Activated CD4-positive, alpha-beta T cell treated with anti-CD3 and anti-CD28 coated beads, Interleukin-2, amount 50 U/mL, for 16 hours (primary cell): ENCODE measurements around the gene PROP1.
"Not testable (repeated sequence)": the region's sequence is repeated elsewhere in the genome, so short reads cannot be mapped to it uniquely, and the experiment has no call there.

Source experiments
- DNase-seq: peaks from one replicate; pipeline ENCODE4 v3.0.0-alpha.2; 2020

PROP1 gene

GRCh38 chr5:177995691-177996595 lies at the start of gene PROP1:
PROP1 (minus strand) TSS chr5:177996242; CDS start chr5:177995933, 309 bp downstream.
- no peak for DNase-seq

- DNase-seq, result not testable (repeated sequence)
Measured at GRCh38 chr5:178019379-178020030, 23.5 kb upstream of the PROP1 start.

- DNase-seq, result not testable (repeated sequence)
Measured at GRCh38 chr5:178012758-178013157, 16.7 kb upstream of the PROP1 start.

- not testable (repeated sequence) for DNase-seq
Measured at GRCh38 chr5:178011816-178012554, 15.9 kb upstream of the PROP1 start.

GRCh38 chr5:178007272-178007671 lies 11.2 kb upstream of the PROP1 start:
- DNase-seq, result not testable (repeated sequence)

- peak; percentile 51 for DNase-seq
Measured at GRCh38 chr5:178006536-178007231, 10.6 kb upstream of the PROP1 start.

- not testable (repeated sequence) for DNase-seq
Measured at GRCh38 chr5:178006181-178006535, 10.1 kb upstream of the PROP1 start.

- DNase-seq, result no peak
Measured at GRCh38 chr5:177997846-177998245, 1.8 kb upstream of the PROP1 start.

- no peak for DNase-seq
Measured at GRCh38 chr5:177997319-177997670, 1.3 kb upstream of the PROP1 start.

GRCh38 chr5:177996660-177997318 lies 747 bp upstream of the PROP1 start:
- DNase-seq, result no peak

GRCh38 chr5:177994561-177995190 lies 1.4 kb downstream of the PROP1 start:
- no peak for DNase-seq

- no peak for DNase-seq
Measured at GRCh38 chr5:177994063-177994462, 2.0 kb downstream of the PROP1 start.

GRCh38 chr5:177992466-177992865 lies 3.6 kb downstream of the PROP1 start:
- DNase-seq, result no peak

- DNase-seq, result no peak
Measured at GRCh38 chr5:177988989-177989625, 6.9 kb downstream of the PROP1 start.

- no peak for DNase-seq
Measured at GRCh38 chr5:177987326-177987725, 8.7 kb downstream of the PROP1 start.

GRCh38 chr5:177985430-177986040 lies 10.5 kb downstream of the PROP1 start:
- DNase-seq, result no peak

- no peak for DNase-seq
Measured at GRCh38 chr5:177984584-177985206, 11.3 kb downstream of the PROP1 start.

GRCh38 chr5:177983763-177984583 lies 12.1 kb downstream of the PROP1 start:
- no peak for DNase-seq

GRCh38 chr5:177982956-177983355 lies 13.1 kb downstream of the PROP1 start:
- no peak for DNase-seq
